ENCODE data around the gene CBARP.

Gene CBARP

DNA sequence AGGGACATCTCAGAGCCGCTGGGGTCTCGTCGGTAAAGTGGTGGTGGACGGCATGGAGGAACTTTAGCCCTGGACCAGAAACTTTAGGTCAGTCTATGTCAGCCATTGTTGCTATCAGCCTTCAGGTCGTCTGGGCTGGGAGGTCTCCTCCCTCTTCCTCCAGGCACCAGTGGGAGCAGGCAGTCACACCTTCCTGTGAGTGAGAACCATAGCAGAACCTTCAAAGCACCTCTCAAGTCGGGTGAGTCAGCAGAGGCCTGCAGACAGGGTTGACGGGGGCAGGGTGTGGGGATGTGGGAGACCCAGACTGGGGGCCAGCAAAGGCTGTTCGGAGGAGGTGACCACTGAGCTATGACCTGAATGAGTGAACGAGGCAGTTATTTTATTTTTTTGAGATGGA, 48.4 kb downstream of the CBARP start:
- POLR2A ChIA-PET, result no interaction called here
- DNase-seq (ENCODE audit: extremely low spot score), result no peak
- TF ChIP-seq, protein P1, sequence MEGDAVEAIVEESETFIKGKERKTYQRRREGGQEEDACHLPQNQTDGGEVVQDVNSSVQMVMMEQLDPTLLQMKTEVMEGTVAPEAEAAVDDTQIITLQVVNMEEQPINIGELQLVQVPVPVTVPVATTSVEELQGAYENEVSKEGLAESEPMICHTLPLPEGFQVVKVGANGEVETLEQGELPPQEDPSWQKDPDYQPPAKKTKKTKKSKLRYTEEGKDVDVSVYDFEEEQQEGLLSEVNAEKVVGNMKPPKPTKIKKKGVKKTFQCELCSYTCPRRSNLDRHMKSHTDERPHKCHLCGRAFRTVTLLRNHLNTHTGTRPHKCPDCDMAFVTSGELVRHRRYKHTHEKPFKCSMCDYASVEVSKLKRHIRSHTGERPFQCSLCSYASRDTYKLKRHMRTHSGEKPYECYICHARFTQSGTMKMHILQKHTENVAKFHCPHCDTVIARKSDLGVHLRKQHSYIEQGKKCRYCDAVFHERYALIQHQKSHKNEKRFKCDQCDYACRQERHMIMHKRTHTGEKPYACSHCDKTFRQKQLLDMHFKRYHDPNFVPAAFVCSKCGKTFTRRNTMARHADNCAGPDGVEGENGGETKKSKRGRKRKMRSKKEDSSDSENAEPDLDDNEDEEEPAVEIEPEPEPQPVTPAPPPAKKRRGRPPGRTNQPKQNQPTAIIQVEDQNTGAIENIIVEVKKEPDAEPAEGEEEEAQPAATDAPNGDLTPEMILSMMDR (IDR thresholded peaks at IDR 0.05; ENCODE audit: control extremely low read depth, extremely low read depth, low read depth, missing control alignments), result no peak
- CTCF ChIA-PET, result no interaction called here

DNA sequence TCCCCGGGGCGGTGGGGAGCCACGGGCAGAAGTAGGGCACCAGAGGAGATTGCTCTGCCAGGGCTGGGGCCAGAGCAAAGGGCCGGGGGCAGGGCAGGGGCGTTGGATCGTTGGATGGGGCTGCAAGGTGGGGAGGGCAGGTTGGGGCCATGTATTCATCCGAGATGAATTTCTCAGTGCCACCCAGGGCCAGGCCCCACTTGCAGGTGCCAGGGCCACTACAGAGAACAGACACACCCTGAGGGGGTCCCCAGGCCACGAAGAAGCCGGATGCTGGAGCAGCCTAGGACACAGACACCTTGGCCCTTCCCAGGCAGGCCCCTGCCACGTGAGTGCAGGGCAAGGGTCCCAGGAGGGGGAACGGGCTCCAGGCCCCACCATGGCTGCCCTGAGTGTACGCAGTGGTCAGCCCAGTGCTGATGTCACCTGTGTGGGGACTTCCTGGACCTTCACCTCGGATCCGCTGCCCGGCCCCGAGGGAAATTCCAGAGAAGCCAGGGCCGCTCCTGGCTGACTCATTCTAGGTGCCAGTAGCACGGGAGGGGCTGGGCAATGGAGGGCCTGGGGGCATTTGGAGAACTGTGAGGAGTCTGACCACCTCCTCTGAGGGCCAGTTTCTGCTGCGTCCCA, 54.1 kb downstream of the CBARP start:
- DNase-seq (ENCODE audit: extremely low spot score), result peak; percentile 69
- ChIA-PET CTCF (interaction anchor here (1.3 to 1.7 kb wide), 2 partner anchors 10 to 61 kb away, joined by 3 to 4 read pairs; no protein-coding TSS in a partner anchor), POLR2A (no interaction called here)
- TF ChIP-seq, protein P1 (IDR thresholded peaks at IDR 0.05; ENCODE audit: control extremely low read depth, extremely low read depth, low read depth, missing control alignments), result no peak

DNA sequence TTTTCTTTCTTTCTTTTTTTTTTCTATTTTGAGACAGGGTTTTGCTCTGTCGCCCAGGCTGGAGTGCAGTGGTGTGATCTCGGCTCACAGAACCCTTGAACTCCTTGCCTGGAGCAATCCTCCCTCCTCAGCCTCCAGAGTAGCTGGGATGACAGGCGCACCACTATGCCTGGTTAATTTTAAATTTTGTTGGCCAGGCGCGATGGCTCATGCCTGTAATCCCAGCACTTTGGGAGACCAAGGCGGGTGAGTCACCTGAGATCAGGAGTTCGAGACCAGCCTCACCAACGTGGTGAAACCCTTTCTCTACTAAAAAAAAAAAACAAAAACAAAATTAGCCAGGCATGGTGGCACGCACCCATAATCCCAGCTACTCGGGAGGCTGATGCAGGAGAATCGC, 55.1 kb downstream of the CBARP start:
- ChIA-PET POLR2A (no interaction called here), CTCF (interaction anchor here (1.3 to 1.7 kb wide), 3 partner anchors 12 to 70 kb away, joined by 3 to 6 read pairs (median 4); no protein-coding TSS in a partner anchor)
- DNase-seq (ENCODE audit: extremely low spot score), result no peak
- TF ChIP-seq, protein P1 (IDR thresholded peaks at IDR 0.05; ENCODE audit: control extremely low read depth, extremely low read depth, low read depth, missing control alignments), result no peak

DNA sequence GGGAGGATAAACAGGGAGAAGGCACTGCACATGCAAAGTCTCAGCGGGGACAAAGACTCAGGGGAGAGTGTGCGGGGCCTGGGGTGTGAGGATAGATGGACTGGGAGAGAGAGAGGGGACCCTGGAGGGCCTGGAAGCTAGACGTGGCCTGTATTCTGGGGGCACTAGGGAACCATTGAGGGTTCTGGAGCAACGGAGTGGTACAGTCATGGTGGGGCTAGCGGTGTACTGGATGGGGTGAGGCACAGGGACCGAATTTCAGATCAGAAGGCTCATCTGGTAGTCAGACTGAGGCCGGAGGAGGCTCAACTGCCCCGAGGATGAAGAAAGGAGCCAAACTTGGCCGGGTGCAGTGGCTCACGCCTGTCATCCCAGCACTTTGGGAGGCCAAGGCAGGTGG, 55.7 kb downstream of the CBARP start:
- CTCF ChIA-PET, result interaction anchor here (1.3 to 1.7 kb wide), 3 partner anchors 13 to 69 kb away, joined by 3 to 6 read pairs (median 4); no protein-coding TSS in a partner anchor
- TF ChIP-seq, protein P1 (IDR thresholded peaks at IDR 0.05; ENCODE audit: control extremely low read depth, extremely low read depth, low read depth, missing control alignments), result no peak
- DNase-seq (ENCODE audit: extremely low spot score), result no peak
- POLR2A ChIA-PET, result no interaction called here

DNA sequence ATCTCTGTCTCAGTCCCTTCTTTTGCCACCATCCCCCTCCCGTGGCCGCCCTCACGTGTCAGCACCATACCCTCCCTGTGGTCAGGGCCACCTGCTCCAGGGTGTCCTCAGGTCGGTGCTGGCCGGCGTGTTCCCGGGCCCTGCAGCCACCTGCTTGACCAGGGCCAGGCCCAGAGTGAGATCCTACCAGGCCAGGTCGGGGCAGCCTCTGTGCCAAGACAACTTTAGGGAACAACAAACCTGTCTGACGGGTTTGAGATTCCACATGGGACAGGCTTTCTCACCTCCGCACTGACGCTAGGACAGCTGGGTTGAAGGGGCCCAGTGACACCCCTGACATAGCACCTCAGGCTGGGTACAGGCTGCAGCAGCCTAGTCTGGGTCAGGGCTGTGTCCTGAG, 56.2 kb downstream of the CBARP start:
- ChIA-PET CTCF (interaction anchor here (1.6 to 1.7 kb wide), 2 partner anchors 13 to 68 kb away, joined by 3 to 6 read pairs; no protein-coding TSS in a partner anchor), POLR2A (no interaction called here)
- TF ChIP-seq, protein P1 (IDR thresholded peaks at IDR 0.05; ENCODE audit: control extremely low read depth, extremely low read depth, low read depth, missing control alignments), result no peak
- no peak for DNase-seq (ENCODE audit: extremely low spot score)
